NCI-H1092 treated with DMSO at 0.1 percent for 48 hours (cell line): ENCODE data around the gene MEAF6.
A peak's percentile ranks its signal among the peaks of the same experiment; 100 is the strongest.
"Not testable (repeated sequence)": the region's sequence is repeated elsewhere in the genome, so short reads cannot be mapped to it uniquely, and the experiment has no call there.

Source experiments
- DNase-seq: peaks from one replicate; lab custom pipeline; 2025; lab: John Stamatoyannopoulos, UW

MEAF6 gene

GRCh38 chr1:37514350-37515184 is at the start of gene MEAF6:
TSS of gene MEAF6 (minus strand) at chr1:37514766. CDS start at chr1:37514746, 20 bp downstream.
- peak; percentile 89 for DNase-seq

GRCh38 chr1:37562984-37563383 is 48.4 kb upstream of the MEAF6 start:
- DNase-seq = no peak

- DNase-seq = no peak
Measured at GRCh38 chr1:37561133-37562132, 46.9 kb upstream of the MEAF6 start.

- no peak for DNase-seq
Measured at GRCh38 chr1:37560401-37561132, 46.0 kb upstream of the MEAF6 start.

- not testable (repeated sequence) for DNase-seq
Measured at GRCh38 chr1:37559957-37560379, 45.4 kb upstream of the MEAF6 start.

- DNase-seq = no peak
Measured at GRCh38 chr1:37559080-37559479, 44.5 kb upstream of the MEAF6 start.

- no peak for DNase-seq
Measured at GRCh38 chr1:37558411-37558810, 43.8 kb upstream of the MEAF6 start.

- no peak for DNase-seq
Measured at GRCh38 chr1:37557402-37557801, 42.8 kb upstream of the MEAF6 start.

GRCh38 chr1:37556712-37557196 is 42.2 kb upstream of the MEAF6 start, which contains the start of gene DNALI1:
TSS of gene DNALI1 (plus strand) at chr1:37556940. CDS start at chr1:37556995, 55 bp downstream.
- DNase-seq = peak; percentile 83

GRCh38 chr1:37553927-37554808 is 39.6 kb upstream of the MEAF6 start, which contains the start of gene SNIP1:
TSS of gene SNIP1 (minus strand) at chr1:37554293. CDS start at chr1:37554229, 64 bp downstream.
- peak; percentile 91 for DNase-seq

- no peak for DNase-seq
Measured at GRCh38 chr1:37553598-37553926, 39.0 kb upstream of the MEAF6 start.

- no peak for DNase-seq
Measured at GRCh38 chr1:37549341-37549740, 34.8 kb upstream of the MEAF6 start.

GRCh38 chr1:37545019-37545418 is 30.5 kb upstream of the MEAF6 start:
- no peak for DNase-seq

GRCh38 chr1:37544530-37544929 is 30.0 kb upstream of the MEAF6 start:
- no peak for DNase-seq

- no peak for DNase-seq
Measured at GRCh38 chr1:37540036-37540785, 25.6 kb upstream of the MEAF6 start.

GRCh38 chr1:37539154-37539553 is 24.6 kb upstream of the MEAF6 start:
- not testable (repeated sequence) for DNase-seq

- DNase-seq = no peak
Measured at GRCh38 chr1:37537378-37537777, 22.8 kb upstream of the MEAF6 start.

GRCh38 chr1:37533317-37534093 is 18.9 kb upstream of the MEAF6 start:
- no peak for DNase-seq
